Activated CD8-positive, alpha-beta memory T cell treated with anti-CD3 and anti-CD28 coated beads, Interleukin-2, amount 50 U/mL, for 24 hours (primary cell): ENCODE measurements around the gene RAD51.
A peak's percentile ranks its signal among the peaks of the same experiment; 100 is the strongest.

Experiments used
- DNase-seq: peaks from one replicate; pipeline ENCODE4 v3.0.0-alpha.2; 2020; ENCODE audit errors: extremely low read depth

RAD51 gene

DNA sequence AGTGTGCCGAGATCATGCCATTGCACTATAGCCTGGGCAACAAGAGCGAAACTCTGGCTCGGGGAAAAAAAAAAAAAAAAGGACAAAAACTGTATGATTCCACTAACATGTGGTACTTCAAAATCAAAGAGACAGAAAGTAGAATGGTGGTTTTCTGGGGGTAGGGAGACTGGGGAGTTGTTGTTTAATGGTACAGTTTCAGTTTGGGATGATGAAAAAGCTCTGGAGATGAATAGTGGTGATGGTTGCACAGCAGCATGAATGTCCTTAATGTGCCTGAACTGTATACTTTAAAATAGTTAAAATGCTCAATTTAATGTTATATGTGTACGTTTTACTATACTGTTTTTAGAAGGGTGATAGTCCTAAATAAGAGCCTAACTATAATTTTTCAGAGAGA is 27.4 kb downstream of the RAD51 start:
- no peak for DNase-seq

DNA sequence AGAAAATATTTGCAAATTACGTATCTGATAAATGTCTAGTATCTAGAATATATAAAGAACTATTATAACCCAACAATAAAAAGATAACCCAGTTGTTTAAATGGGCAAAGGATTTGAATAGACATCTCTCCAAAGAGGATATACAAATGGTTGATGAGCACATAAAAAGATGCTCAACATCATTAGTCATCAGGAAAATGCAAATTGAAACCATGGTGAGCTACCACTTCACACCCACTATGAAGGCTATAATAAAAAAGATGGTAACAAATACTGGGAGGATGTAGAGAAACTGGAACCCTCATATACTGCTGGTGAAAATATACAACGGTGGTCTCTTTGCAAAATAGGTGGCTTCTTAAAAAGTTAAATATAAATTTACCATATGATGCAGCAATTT is 28.0 kb downstream of the RAD51 start:
- DNase-seq: no peak

GRCh38 chr15:40723919-40724318 is 28.9 kb downstream of the RAD51 start:
- DNase-seq: no peak

DNA sequence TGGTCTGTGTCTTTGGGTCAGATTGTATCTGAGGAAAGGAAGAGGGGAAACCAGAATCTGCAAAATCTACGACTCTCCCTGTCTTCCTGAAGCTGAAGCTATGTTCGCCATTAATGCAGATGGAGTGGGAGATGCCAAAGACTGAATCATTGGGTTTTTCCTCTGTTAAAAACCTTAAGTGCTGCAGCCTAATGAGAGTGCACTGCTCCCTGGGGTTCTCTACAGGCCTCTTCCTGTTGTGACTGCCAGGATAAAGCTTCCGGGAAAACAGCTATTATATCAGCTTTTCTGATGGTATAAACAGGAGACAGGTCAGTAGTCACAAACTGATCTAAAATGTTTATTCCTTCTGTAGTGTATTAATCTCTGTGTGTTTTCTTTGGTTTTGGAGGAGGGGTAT is 36.1 kb downstream of the RAD51 start:
- no peak for DNase-seq

DNA sequence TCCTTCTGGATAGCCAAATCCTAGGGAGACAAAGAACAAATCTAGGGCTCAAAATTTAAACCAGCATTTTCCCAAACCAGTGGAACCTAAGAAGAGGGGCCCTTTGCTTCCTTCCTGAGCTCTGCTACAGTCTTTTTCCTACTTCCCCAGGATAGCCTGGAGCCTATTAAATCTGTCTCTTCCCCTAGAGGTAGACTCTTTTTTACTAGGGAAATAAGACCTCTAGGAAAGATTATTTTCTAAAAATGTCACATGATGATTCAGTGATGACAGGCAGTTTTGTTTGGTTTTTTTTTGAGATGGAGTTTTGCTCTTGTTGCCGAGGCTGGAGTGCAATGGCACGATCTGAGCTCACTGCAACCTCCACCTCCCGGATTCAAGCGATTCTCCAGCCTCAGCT is 41.6 kb downstream of the RAD51 start:
- DNase-seq: no peak

- DNase-seq: no peak
Observed at GRCh38 chr15:40737048-40737447, 42.1 kb downstream of the RAD51 start.

DNA sequence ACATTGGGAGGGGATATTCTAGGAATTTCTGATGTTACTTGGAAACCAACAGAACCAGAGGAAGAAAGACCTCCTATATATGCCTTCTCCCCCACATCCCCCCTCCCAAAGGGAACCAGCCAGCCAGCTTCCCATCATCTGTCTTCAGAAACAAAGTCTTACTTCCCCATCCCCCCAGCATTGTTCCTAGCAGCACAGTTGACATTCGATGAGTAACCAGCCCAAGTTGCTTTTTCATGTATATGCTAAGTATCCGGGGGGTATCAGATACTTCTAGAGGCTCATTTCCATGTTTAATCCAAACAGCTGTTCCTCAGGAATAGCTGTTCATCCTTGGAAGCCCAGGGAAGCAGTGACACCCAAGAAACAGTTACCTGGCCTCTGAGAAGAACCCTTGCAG is 44.1 kb downstream of the RAD51 start:
- no peak for DNase-seq

DNA sequence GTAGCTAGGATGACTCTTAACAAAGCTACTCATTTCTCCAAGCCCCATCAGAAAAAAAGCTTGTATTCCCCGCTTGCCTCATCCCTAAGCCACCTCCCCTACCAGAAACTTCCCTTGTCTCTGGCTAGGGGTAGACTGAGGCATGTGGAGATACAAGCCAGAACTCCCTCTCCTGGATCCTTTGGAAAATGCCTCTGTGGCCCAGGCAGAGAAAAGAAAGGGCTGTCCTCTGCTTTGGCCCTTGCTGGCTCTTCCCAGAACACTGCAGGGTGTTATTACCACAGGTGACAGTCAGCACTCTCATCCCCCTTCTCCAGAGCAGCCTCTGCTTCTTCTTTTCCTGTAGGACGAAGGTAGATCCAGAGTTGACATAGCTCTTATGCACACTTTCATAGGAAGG is 44.9 kb downstream of the RAD51 start:
- DNase-seq: no peak

GRCh38 chr15:40743485-40743901 is 48.5 kb downstream of the RAD51 start:
- DNase-seq: no peak

DNA sequence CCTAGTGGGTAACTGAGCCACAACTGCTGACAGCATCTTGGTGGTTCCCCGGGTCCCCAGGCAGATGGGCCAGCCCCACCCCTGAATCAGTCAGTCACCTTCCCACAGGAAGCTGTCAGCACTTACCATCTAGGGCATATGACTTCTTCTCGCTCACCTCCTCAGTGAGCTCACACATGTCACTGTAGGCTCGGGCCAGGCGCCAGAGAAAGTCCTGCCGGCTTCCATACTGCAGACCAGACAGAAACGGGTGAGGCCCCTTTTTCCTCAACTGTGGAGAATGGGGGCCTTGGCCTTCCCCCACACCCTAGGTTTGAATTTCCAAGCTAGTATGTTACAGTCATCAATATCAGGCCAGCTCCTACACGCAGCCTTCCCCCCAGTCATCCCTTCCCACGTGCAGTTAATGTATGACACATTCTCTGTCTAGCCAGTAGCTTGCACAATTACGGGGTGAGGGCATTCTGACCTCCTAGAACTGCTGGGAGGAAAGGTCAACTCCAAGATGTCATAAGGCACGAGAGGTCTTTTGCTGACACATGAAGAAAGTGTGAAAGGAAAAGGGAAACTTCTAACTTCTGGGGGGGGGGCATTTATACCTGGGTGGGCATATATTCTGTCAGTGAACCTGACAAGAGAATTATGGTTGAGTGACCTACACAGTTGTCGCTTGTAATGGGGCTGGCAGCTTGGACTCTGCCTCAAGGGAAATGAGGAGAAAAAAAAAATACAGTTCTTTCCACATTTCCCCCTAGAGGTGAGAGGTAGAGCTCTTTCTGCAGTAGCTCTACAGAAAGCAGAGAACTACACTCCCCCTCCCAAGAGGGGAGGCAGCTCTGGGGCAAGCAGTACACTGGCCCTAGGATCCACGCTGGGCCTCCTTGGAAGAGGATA is 49.2 kb downstream of the RAD51 start:
- peak; percentile 58 for DNase-seq

DNA sequence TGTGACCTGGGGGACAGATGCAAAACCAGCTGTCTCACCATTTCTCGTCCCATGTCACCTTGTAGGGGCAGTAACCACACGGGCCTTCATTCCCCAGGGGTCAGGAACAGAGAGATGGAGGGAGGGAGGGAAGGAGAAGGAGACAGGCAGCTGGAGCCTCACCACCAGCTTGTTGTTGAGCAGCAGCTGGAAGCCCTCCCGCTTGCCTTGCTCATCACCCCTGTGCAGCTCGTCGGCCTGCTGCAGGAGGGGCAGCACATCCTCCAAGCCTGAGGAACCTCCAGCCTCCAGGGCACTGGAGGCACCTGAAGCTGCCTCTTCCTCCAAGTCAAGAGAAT is 49.8 kb downstream of the RAD51 start:
- DNase-seq: no peak

- DNase-seq: no peak
Observed at GRCh38 chr15:40746916-40747418, 52.0 kb downstream of the RAD51 start.

DNA sequence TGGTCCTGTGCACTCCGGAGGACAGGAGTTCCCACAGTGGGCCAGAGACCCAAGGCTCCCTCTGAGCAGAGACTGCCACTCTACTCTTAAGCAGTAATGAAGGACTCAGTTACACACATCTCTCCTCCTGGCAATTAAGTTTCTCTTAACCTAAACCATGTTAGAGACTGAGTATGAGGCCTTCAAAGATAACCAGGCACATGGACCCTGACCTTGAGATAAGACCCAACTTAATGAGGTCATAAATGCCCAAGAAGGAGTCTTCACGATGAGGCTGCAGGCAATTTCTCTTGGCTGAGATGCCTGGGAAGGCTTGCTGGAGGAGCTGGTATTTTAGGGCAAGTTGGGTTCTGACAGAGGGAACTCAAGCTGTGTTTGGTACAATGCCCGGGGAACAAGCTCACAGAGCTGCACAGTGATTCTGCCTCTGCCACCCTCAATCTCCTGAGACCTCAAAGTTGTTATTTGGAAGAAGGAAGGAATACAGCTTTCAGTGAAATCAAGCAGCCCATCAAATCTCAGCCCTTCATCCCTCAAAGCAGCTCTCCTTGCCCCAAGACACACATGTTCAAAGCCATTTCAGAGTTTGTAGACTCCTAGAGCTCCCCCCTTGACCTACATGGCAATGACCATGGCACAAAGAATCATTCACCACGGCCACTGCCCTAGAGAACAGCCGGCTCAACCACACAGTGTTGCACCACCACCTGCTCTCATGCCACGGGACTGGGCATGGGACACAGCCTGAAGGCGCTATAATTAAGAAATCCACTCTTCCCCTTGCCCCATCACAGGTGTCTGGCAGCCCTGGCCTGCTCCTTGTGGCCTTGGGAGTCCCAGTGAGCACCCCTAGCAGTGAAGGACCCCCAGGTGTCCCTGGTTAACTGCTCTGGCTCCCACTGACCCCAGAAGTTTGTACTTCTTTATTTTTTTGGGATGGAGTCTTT is 53.0 kb downstream of the RAD51 start:
- no peak for DNase-seq

- DNase-seq: no peak
Observed at GRCh38 chr15:40749151-40749630, 54.2 kb downstream of the RAD51 start.

DNA sequence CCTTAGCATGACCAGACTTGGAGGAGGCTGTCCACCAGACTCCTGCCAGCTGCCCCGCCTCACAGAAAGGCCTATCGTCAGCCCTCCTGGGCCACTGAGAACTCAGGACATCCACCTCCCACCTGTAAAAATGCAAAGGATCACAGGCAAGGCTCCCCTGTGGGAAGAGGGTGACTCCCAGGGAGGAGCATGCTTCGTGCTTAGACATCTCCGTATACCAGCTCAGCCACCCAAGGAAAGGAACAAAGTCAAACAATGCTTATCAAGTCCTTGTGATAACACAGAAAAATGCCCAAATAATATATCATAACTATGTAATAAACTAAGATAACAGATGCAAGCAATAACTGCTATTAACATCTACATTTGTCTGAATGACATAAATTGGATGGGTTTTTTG is 55.9 kb downstream of the RAD51 start:
- DNase-seq: no peak

- DNase-seq: no peak
Observed at GRCh38 chr15:40751745-40752144, 56.8 kb downstream of the RAD51 start.

- DNase-seq: no peak
Observed at GRCh38 chr15:40754574-40754882, 59.6 kb downstream of the RAD51 start.

- peak; percentile 81 for DNase-seq
Observed at GRCh38 chr15:40754883-40755811, 60.2 kb downstream of the RAD51 start, which contains the start of gene RMDN3. Gene RMDN3 (minus strand): TSS chr15:40755254. CDS start chr15:40754783, 471 bp downstream.

GRCh38 chr15:40755812-40756208 is 60.8 kb downstream of the RAD51 start:
- DNase-seq: no peak

DNA sequence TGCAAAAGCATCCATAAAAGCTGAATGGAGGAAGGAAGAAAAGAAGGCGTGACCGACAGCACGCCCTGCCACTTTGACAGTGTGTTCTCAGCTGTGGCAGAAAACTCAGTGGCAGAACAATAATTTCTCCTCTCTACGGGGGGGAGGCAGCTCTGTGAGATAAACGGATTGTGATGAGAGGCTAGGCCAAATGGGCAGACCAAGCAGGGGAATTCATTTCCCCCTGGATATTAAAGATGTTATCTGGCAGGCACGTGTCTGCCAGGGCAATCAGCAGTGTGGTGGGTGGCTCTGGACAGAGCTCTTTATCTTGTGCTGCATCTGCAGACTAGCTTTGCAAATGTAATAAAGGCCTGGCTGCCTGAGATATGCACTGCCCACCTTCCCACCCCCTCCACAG is 62.0 kb downstream of the RAD51 start:
- no peak for DNase-seq

GRCh38 chr15:40759961-40760360 is 65.0 kb downstream of the RAD51 start:
- DNase-seq: no peak
